Uterus (tissue), 4 donors: ENCODE data around the gene FXN. TPM values are rescaled to one million over a fixed set of nuclear protein-coding genes. Genes with fewer than 3 reads are reported as not detected.
A peak's percentile ranks its signal among the peaks of the same experiment; 100 is the strongest.

Source experiments
- DNase-seq, 2 donors: peaks; one replicate each; pipeline ENCODE4 v3.0.0-alpha.2; 2019 to 2020
- H3K27ac ChIP-seq, 2 donors: fragments of 200-600 bp; sonication (generic); 1 replicate in 1 of 2; 2 replicates in 1 of 2; pipeline ENCODE4 v1.5.1; 2016 to 2018
- H3K27me3 ChIP-seq, 2 donors: fragments of 200-600 bp; sonication (generic); one replicate each; pipeline ENCODE4 v1.5.1; 2018 to 2019; ENCODE audit warnings: control low read depth in 1 of 2
- H3K36me3 ChIP-seq, 2 donors: fragments of 200-600 bp; sonication (generic); one replicate each; pipeline ENCODE4 v1.5.1; 2019; ENCODE audit warnings: control low read depth in 1 of 2
- H3K4me1 ChIP-seq, 2 donors: fragments of 200-600 bp; sonication (generic); one replicate each; pipeline ENCODE4 v1.5.1; 2018 to 2019; ENCODE audit warnings: control low read depth in 1 of 2
- H3K4me3 ChIP-seq, 2 donors: fragments of 200-600 bp; sonication (generic); 1 replicate in 1 of 2; 2 replicates in 1 of 2; pipeline ENCODE4 v1.5.1; 2018 to 2019; ENCODE audit warnings: mild to moderate bottlenecking in 1 of 2
- H3K9me3 ChIP-seq, 2 donors: fragments of 200-600 bp; sonication (generic); one replicate each; pipeline ENCODE4 v1.5.1; 2019; ENCODE audit warnings: control low read depth in 1 of 2
- CTCF ChIP-seq, 4 experiments: fragments of 200-600 bp in 2 of 4; fragments of 450-650 bp in 2 of 4; sonication (generic) in 2 of 4; IDR thresholded peaks; one replicate each; pipeline ENCODE4 v1.5.1; 2016 to 2019; ENCODE audit warnings: antibody characterized with exemption in 4 of 4, mild to moderate bottlenecking in 2 of 4, moderate library complexity in 1 of 4
- POLR2A ChIP-seq, 2 donors: fragments of 450-650 bp; IDR thresholded peaks; one replicate each; pipeline ENCODE4 v1.6.1; 2016; ENCODE audit warnings: antibody characterized with exemption in 2 of 2, mild to moderate bottlenecking in 1 of 2, moderate library complexity in 1 of 2
- intact Hi-C: fragments of 100-400 bp; cut with DNase I; formaldehyde crosslinking; loops from one replicate; pipeline ENCODE4 v1.15.1; 2023; ENCODE audit warnings: low total_unique reads
- total RNA-seq, 4 donors: library from RNA; depleted of rRNA in 3 of 4; stranded (reverse); fragments of >200 nt in 3 of 4; gene quantifications; one replicate each; pipeline versions ENCODE4 v1.1.0 to v1.2.4, GENCODE V29; 2014 to 2023
- donor health status: DM: yes; HTN: yes; CAD: no.

The FXN gene
- total RNA-seq, 4 donors from 2014 or later = 5.9 to 20.3 (median 18.5) TPM

GRCh38 chr9:69030851-69031645, 4.5 kb upstream of the FXN start:
- Histone ChIP-seq H3K27ac (no peak overlapping the region), H3K4me1 (no peaks in the 10 kb centered on the region), H3K4me3 (no peak overlapping the region), H3K9me3 (no peaks in the 10 kb centered on the region), H3K36me3 (no peaks in the 10 kb centered on the region), H3K27me3 (no peaks in the 10 kb centered on the region)
- TF ChIP-seq CTCF (IDR thresholded peaks at IDR 0.05) = no peak
- TF ChIP-seq POLR2A (IDR thresholded peaks at IDR 0.05) = no peak
- intact Hi-C loops = no loop called here
- DNase-seq = no peak

- H3K36me3 ChIP-seq = no peaks in the 10 kb centered on the region
- no peak for TF ChIP-seq CTCF (IDR thresholded peaks at IDR 0.05)
- no peak for TF ChIP-seq POLR2A (IDR thresholded peaks at IDR 0.05)
- H3K4me3 ChIP-seq = no peak overlapping the region
- no peaks in the 10 kb centered on the region for H3K9me3 ChIP-seq
- DNase-seq = no peak
- no peaks in the 10 kb centered on the region for H3K4me1 ChIP-seq
- no peaks in the 10 kb centered on the region for H3K27me3 ChIP-seq
- H3K27ac ChIP-seq = no peak overlapping the region
- intact Hi-C loops = no loop called here
Measured at GRCh38 chr9:69034071-69034470, 1.5 kb upstream of the FXN start.

- Histone ChIP-seq H3K27me3 (no peaks in the 10 kb centered on the region), H3K4me1 (no peaks in the 10 kb centered on the region), H3K36me3 (no peaks in the 10 kb centered on the region), H3K4me3 (peak overlapping the region; percentile 47 to 76), H3K27ac (peak overlapping the region; percentile 82 to 88), H3K9me3 (no peaks in the 10 kb centered on the region)
- TF ChIP-seq CTCF (IDR thresholded peaks at IDR 0.05) (no peak), POLR2A (IDR thresholded peaks at IDR 0.05) (no peak)
- no peak for DNase-seq
- intact Hi-C loops = no loop called here
Measured at GRCh38 chr9:69036309-69036708, 757 bp downstream of the FXN start.

GRCh38 chr9:69036799-69037198, 1.2 kb downstream of the FXN start:
- H3K4me3 ChIP-seq = peak overlapping the region in 1 of 2 donors; percentile 76
- H3K27ac ChIP-seq = peak overlapping the region; percentile 82 to 88
- no peaks in the 10 kb centered on the region for H3K4me1 ChIP-seq
- no peaks in the 10 kb centered on the region for H3K9me3 ChIP-seq
- TF ChIP-seq CTCF (IDR thresholded peaks at IDR 0.05) = no peak
- no peak for TF ChIP-seq POLR2A (IDR thresholded peaks at IDR 0.05)
- DNase-seq = no peak
- no peaks in the 10 kb centered on the region for H3K27me3 ChIP-seq
- no peaks in the 10 kb centered on the region for H3K36me3 ChIP-seq
- intact Hi-C loops = no loop called here

GRCh38 chr9:69040646-69041045, 5.1 kb downstream of the FXN start:
- no peak for DNase-seq
- Histone ChIP-seq H3K27ac (no peak overlapping the region), H3K27me3 (no peaks in the 10 kb centered on the region), H3K36me3 (no peaks in the 10 kb centered on the region), H3K4me1 (no peaks in the 10 kb centered on the region), H3K4me3 (no peak overlapping the region), H3K9me3 (no peaks in the 10 kb centered on the region)
- intact Hi-C loops = no loop called here
- TF ChIP-seq CTCF (IDR thresholded peaks at IDR 0.05) = no peak
- no peak for TF ChIP-seq POLR2A (IDR thresholded peaks at IDR 0.05)
